IMR-90 (cell line): ENCODE data around the gene SLC5A7. TPM values are rescaled to one million over a fixed set of nuclear protein-coding genes. Genes with fewer than 3 reads are reported as not detected.

ENCODE experiments used
- ATAC-seq: fragments of 200-7000 bp; cut with Tn5 transposase; 2 replicates; pipeline ENCODE4 v1.9.1; 2020; ENCODE audit warnings: low read depth, mild to moderate bottlenecking, moderate library complexity
- BruUV-seq: library from RNA; stranded (reverse); fragments of 400-500 nt; replicated peaks from 2 replicates; lab custom pipeline; 2021; lab: Mats Ljungman, UMichigan
- CTCF ChIA-PET: fragments of 300-600 bp; formaldehyde crosslinking; extraction: SDS; loops from one replicate; lab custom pipeline; 2021; ENCODE audit warnings: antibody characterized with exemption; lab: Yijun Ruan, JAX
- POLR2A ChIA-PET: fragments of 300-600 bp; sonication (Branson Sonifier 250); formaldehyde crosslinking; loops from one replicate; lab custom pipeline; 2022; ENCODE audit warnings: antibody characterized with exemption; ENCODE audit not compliant: unreplicated experiment; lab: Charles Lee
- DNase-seq: peaks from one replicate; pipeline ENCODE4 v3.0.0; 2013
- H2AFZ ChIP-seq: replicated peaks from 2 replicates; pipeline ENCODE3; 2013; ENCODE audit warnings: low read length, mild to moderate bottlenecking; ENCODE audit not compliant: poor library complexity
- H2AK5ac ChIP-seq: 2 replicates; pipeline ENCODE4 v1.6.1; 2013; ENCODE audit warnings: low read depth, low read length, inconsistent platforms
- H2AK9ac ChIP-seq: replicated peaks from 2 replicates; pipeline ENCODE3; 2013; ENCODE audit warnings: mild to moderate bottlenecking, low read depth, low read length, moderate library complexity; ENCODE audit not compliant: poor library complexity
- H2BK120ac ChIP-seq: 2 replicates; pipeline ENCODE4 v1.6.1; 2013; ENCODE audit warnings: low read depth, low read length, inconsistent platforms
- H2BK15ac ChIP-seq: 3 replicates; pipeline ENCODE4 v1.6.1; 2013; ENCODE audit warnings: low read depth, low read length, inconsistent platforms
- H2BK20ac ChIP-seq: 2 replicates; pipeline ENCODE4 v1.6.1; 2013; ENCODE audit warnings: low read depth, mild to moderate bottlenecking, inconsistent platforms, low read length, moderate library complexity
- H2BK5ac ChIP-seq: 2 replicates; pipeline ENCODE4 v1.6.1; 2013; ENCODE audit warnings: mild to moderate bottlenecking, low read depth, low read length, inconsistent platforms; ENCODE audit not compliant: poor library complexity, severe bottlenecking
- H3K14ac ChIP-seq: replicated peaks from 2 replicates; pipeline ENCODE4 v1.6.1; 2013; ENCODE audit warnings: low read depth, low read length, inconsistent platforms
- H3K18ac ChIP-seq: 2 replicates; pipeline ENCODE4 v1.6.1; 2013; ENCODE audit warnings: low read depth, low read length, control low read depth
- H3K23ac ChIP-seq: 2 replicates; pipeline ENCODE4 v1.6.1; 2013; ENCODE audit warnings: low read depth, low read length, inconsistent platforms
- H3K27ac ChIP-seq: 2 replicates; pipeline ENCODE4 v1.5.1; 2013; ENCODE audit warnings: mild to moderate bottlenecking, control low read depth, low read length; ENCODE audit not compliant: insufficient read depth
- H3K27me3 ChIP-seq: 2 replicates; pipeline ENCODE4 v1.6.1; 2013; ENCODE audit warnings: low read length; ENCODE audit not compliant: control insufficient read depth, insufficient read depth
- H3K36me3 ChIP-seq: 2 replicates; pipeline ENCODE4 v1.6.1; 2013; ENCODE audit warnings: low read length, mixed read lengths; ENCODE audit not compliant: control insufficient read depth, insufficient read depth
- H3K4ac ChIP-seq: 2 replicates; pipeline ENCODE4 v1.6.1; 2013; ENCODE audit warnings: low read depth, low read length, inconsistent platforms
- H3K4me1 ChIP-seq: 2 replicates; pipeline ENCODE4 v1.6.1; 2013; ENCODE audit warnings: low read length, mixed read lengths; ENCODE audit not compliant: control insufficient read depth, insufficient read depth
- H3K4me2 ChIP-seq: 2 replicates; pipeline ENCODE4 v1.6.1; 2013; ENCODE audit warnings: low read depth, mild to moderate bottlenecking, control low read depth, low read length, moderate library complexity
- H3K4me3 ChIP-seq: 2 replicates; pipeline ENCODE4 v1.5.1; 2013; ENCODE audit warnings: low read depth, mild to moderate bottlenecking, control low read depth, low read length, moderate library complexity; ENCODE audit not compliant: insufficient read depth
- H3K56ac ChIP-seq: 2 replicates; pipeline ENCODE4 v1.6.1; 2013; ENCODE audit warnings: low read length, inconsistent platforms; ENCODE audit not compliant: insufficient read depth; ENCODE audit errors: extremely low read depth
- H3K79me1 ChIP-seq, 2 experiments: 2 replicates each; pipeline ENCODE4 v1.6.1; 2013; ENCODE audit warnings: low read length in 2 of 2, inconsistent platforms in 1 of 2, low read depth in 1 of 2
- H3K9ac ChIP-seq: 2 replicates; pipeline ENCODE4 v1.6.1; 2013; ENCODE audit warnings: low read depth, low read length, control low read depth
- H3K9me1 ChIP-seq: 2 replicates; pipeline ENCODE4 v1.6.1; 2013; ENCODE audit warnings: low read length, inconsistent platforms; ENCODE audit not compliant: insufficient read depth
- H3K9me3 ChIP-seq: 2 replicates; pipeline ENCODE4 v1.6.1; 2013; ENCODE audit warnings: low read length; ENCODE audit not compliant: control insufficient read depth, insufficient read depth
- H4K20me1 ChIP-seq: 2 replicates; pipeline ENCODE4 v1.6.1; 2013; ENCODE audit warnings: low read length, inconsistent platforms; ENCODE audit not compliant: insufficient read depth
- H4K5ac ChIP-seq: 2 replicates; pipeline ENCODE4 v1.6.1; 2013; ENCODE audit warnings: mild to moderate bottlenecking, low read depth, low read length, control low read depth
- H4K8ac ChIP-seq, 2 experiments: 2 replicates each; pipeline ENCODE4 v1.6.1; 2013; ENCODE audit warnings: low read depth in 2 of 2, low read length in 2 of 2, control low read depth in 1 of 2, inconsistent platforms in 1 of 2
- H4K91ac ChIP-seq: 2 replicates; pipeline ENCODE4 v1.6.1; 2013; ENCODE audit warnings: low read depth, low read length, inconsistent platforms; ENCODE audit not compliant: insufficient read depth
- ELK1 ChIP-seq: fragments of 150-350 bp; IDR thresholded peaks from 2 replicates; pipeline ENCODE4 v1.6.1; 2016; ENCODE audit warnings: low read depth, mild to moderate bottlenecking, low read length, moderate library complexity, borderline replicate concordance
- MAFK ChIP-seq: IDR thresholded peaks from 2 replicates; pipeline ENCODE4 v1.6.1; 2012; ENCODE audit warnings: low read depth, low read length, improper control_type of control experiment
- WGBS, 2 experiments: methylation state at CpG; one replicate each; pipeline versions ENCODE4 v1.1.5 to v1.1.7; 2013; ENCODE audit warnings: missing lambda C conversion rate in 2 of 2; ENCODE audit not compliant: insufficient read length in 1 of 2; ENCODE audit errors: extremely low coverage in 2 of 2; 5-methylcytosine and 5-hydroxymethylcytosine counted together
- dilution Hi-C: fragments of 300-500 bp; cut with HindIII; formaldehyde crosslinking; loops from one replicate; pipeline ENCODE4 v1.14.3; 2018; ENCODE audit warnings: low sequenced_read_pairs; ENCODE audit not compliant: unreplicated experiment
- in situ Hi-C: fragments of 300-500 bp; cut with MboI; formaldehyde crosslinking; loops from 3 replicates; pipeline ENCODE4 v1.14.3; 2019; ENCODE audit warnings: low sequenced_read_pairs, inconsistent platforms, mixed read lengths
- intact Hi-C: fragments of 100-400 bp; cut with micrococcal nuclease; formaldehyde crosslinking; loops from 2 replicates; pipeline ENCODE4 v1.10.0; 2022
- polyA plus RNA-seq, 3 experiments: library from polyadenylated mRNA; depleted of rRNA; stranded (reverse); fragments of >200 nt; gene quantifications; 2 replicates each; pipeline ENCODE4 v1.2.3, GENCODE V29; 2012; ENCODE audit warnings: low replicate concordance in 1 of 3
- total RNA-seq: library from RNA; depleted of rRNA; stranded (reverse); fragments of >200 nt; gene quantifications from 2 replicates; pipeline ENCODE4 v1.2.3, GENCODE V29; 2012

SLC5A7 gene
- total and polyA plus RNA-seq, 2 of the 4 experiments (the other 2 are of a cell fraction), result not detected

GRCh38 chr2:108026092-108026794 lies 39.9 kb downstream of the SLC5A7 start:
- no peak overlapping the region for H2BK15ac ChIP-seq
- H3K36me3 ChIP-seq, result no peaks in the 10 kb centered on the region
- CTCF ChIA-PET, result interaction anchor here (1.0 kb wide), 1 partner anchor 10 kb away, joined by 3 read pairs; no protein-coding TSS in a partner anchor
- no peak overlapping the region for H4K5ac ChIP-seq
- POLR2A ChIA-PET, result no interaction called here
- H4K8ac ChIP-seq, result no peak overlapping the region
- no peak overlapping the region for H3K14ac ChIP-seq
- H3K56ac ChIP-seq, result no peak overlapping the region
- DNase-seq, result no peak
- dilution Hi-C loops (no loop called here), intact Hi-C loops (no loop called here), in situ Hi-C loops (no loop called here)
- WGBS, 2 experiments, result no CpG with 5 or more reads among the region's 1 CpG
- H3K9me3 ChIP-seq, result no peaks in the 10 kb centered on the region; the same call in 1 of the 2 replicates
- no peaks in the 10 kb centered on the region for H3K9me1 ChIP-seq
- H3K4me1 ChIP-seq, result no peaks in the 10 kb centered on the region
- no peak overlapping the region for H3K23ac ChIP-seq
- H3K4me2 ChIP-seq, result no peak overlapping the region
- TF ChIP-seq MAFK (peak; percentile 89), ELK1 (no peak)
- H2AK5ac ChIP-seq, result no peak overlapping the region
- no peak overlapping the region for H2AFZ ChIP-seq
- no peak overlapping the region for H3K18ac ChIP-seq
- H2AK9ac ChIP-seq, result no peak overlapping the region
- no peak overlapping the region for H2BK120ac ChIP-seq
- no peak overlapping the region for H3K27ac ChIP-seq
- no peaks in the 10 kb centered on the region for H4K20me1 ChIP-seq
- H3K9ac ChIP-seq, result no peak overlapping the region
- H3K4me3 ChIP-seq, result no peak overlapping the region
- H3K79me1 ChIP-seq, result no peaks in the 10 kb centered on the region
- no peak for ATAC-seq
- H3K27me3 ChIP-seq, result no peaks in the 10 kb centered on the region
- BruUV-seq, result no TSS peak
- no peak overlapping the region for H2BK20ac ChIP-seq
- no peak overlapping the region for H3K4ac ChIP-seq
- no peak overlapping the region for H2BK5ac ChIP-seq
- no peak overlapping the region for H4K91ac ChIP-seq
